Measurements from ENCODE around the gene GDAP1L1. TPM values are rescaled to one million over a fixed set of nuclear protein-coding genes. Genes with fewer than 3 reads are reported as not detected.

The GDAP1L1 gene
- polyA plus RNA-seq, 3 donors = not detected

- Histone ChIP-seq H3K9me3 (replicated peaks in 1 of 2; ENCODE audit: control insufficient read depth in 1 of 2, insufficient read depth in 1 of 2, low read length in 2 of 2) (no peaks in the 10 kb centered on the region), H3K79me2 (ENCODE audit: insufficient read depth, low read length) (peaks cover 8% of the 10 kb centered on the region), H3K4me2 (replicated peaks; ENCODE audit: extremely low read depth, low read length, poor library complexity, severe bottlenecking) (peak within 1 kb of the TSS; percentile 81), H4K20me1 (ENCODE audit: insufficient read depth, low read length) (no peaks in the 10 kb centered on the region), H3K4me3 (replicated peaks in 1 of 3; ENCODE audit: low read depth in 2 of 3, low read length in 3 of 3) (peak within 1 kb of the TSS; percentile 61 to 89 (median 82)), H2AFZ (ENCODE audit: insufficient read depth, low read depth, low read length, poor library complexity, severe bottlenecking) (peak within 1 kb of the TSS; percentile 93), H3K27ac (ENCODE audit: low read depth in 1 of 2, low read length in 2 of 2) (peak within 1 kb of the TSS in 1 of 2 donors; percentile 73), H3K27me3 (ENCODE audit: control insufficient read depth in 2 of 2, insufficient read depth in 2 of 2, low read length in 2 of 2) (peaks cover 0 to 7% of the 10 kb centered on the region in 2 donors), H3K36me3 (replicated peaks in 1 of 2; ENCODE audit: control insufficient read depth in 1 of 2, insufficient read depth in 2 of 2, low read length in 2 of 2) (no peaks in the 10 kb centered on the region), H3K9ac (ENCODE audit: insufficient read depth, low read length, poor library complexity, severe bottlenecking) (peak within 1 kb of the TSS; percentile 75), H3K4me1 (ENCODE audit: control insufficient read depth in 1 of 2, insufficient read depth in 2 of 2, low read length in 2 of 2) (peaks cover 16 to 23% of the 10 kb centered on the region in 2 donors)
- DNase-seq = peak; percentile 93 to 97 (median 97)
- H3K4me3 Mint-ChIP-seq = peak within 1 kb of the TSS; percentile 83 to 91
- peaks cover 3 to 7% of the 10 kb centered on the region in 2 donors for H3K36me3 Mint-ChIP-seq
- peaks cover 16% of the 10 kb centered on the region for H3K4me1 Mint-ChIP-seq
- H3K27me3 Mint-ChIP-seq (ENCODE audit: low read depth in 3 of 3) = peaks cover 8 to 14% (median 9%) of the 10 kb centered on the region in 3 donors
- no peaks in the 10 kb centered on the region for H3K9me3 Mint-ChIP-seq
- intact Hi-C loops (cut with micrococcal nuclease) = loop anchor here (2.0 kb wide), 2 partner anchors 94 to 100 kb away; partner anchors contain the start of gene OSER1 (in 1 of the 2)
- WGBS (ENCODE audit: insufficient coverage) = under 1% methylated on average over 64 of the region's 70 CpGs
- TF ChIP-seq CTCF (IDR thresholded peaks at IDR 0.05) = peak; percentile 90
- H3K27ac Mint-ChIP-seq = peak within 1 kb of the TSS; percentile 41 to 85 (median 74)
These were observed 63.8 kb downstream of the GDAP1L1 start, which contains the start of gene FITM2 for GRCh38 chr20:44310664-44311639. TSS of gene FITM2 (minus strand) at chr20:44311202. CDS start at chr20:44311148, 54 bp downstream.

GRCh38 chr20:44314870-44315269 lies 67.8 kb downstream of the GDAP1L1 start:
- H3K9me3 Mint-ChIP-seq = peaks cover 0 to 2% (median 0%) of the 10 kb centered on the region in 7 donors
- H3K9me3 ChIP-seq (replicated peaks in 1 of 2; ENCODE audit: control insufficient read depth in 1 of 2, insufficient read depth in 1 of 2, low read length in 2 of 2) = no peaks in the 10 kb centered on the region
- no peak overlapping the region for H3K9ac ChIP-seq (ENCODE audit: insufficient read depth, low read length, poor library complexity, severe bottlenecking)
- H3K79me2 ChIP-seq (ENCODE audit: insufficient read depth, low read length) = peaks cover 8% of the 10 kb centered on the region
- intact Hi-C loops (cut with micrococcal nuclease) = no loop called here
- peaks cover 12 to 17% of the 10 kb centered on the region in 2 donors for H3K4me1 ChIP-seq (ENCODE audit: control insufficient read depth in 1 of 2, insufficient read depth in 2 of 2, low read length in 2 of 2)
- no peak for TF ChIP-seq CTCF (IDR thresholded peaks at IDR 0.05)
- no peak overlapping the region for H3K4me3 Mint-ChIP-seq
- no peak for DNase-seq
- peaks cover 12 to 22% (median 17%) of the 10 kb centered on the region in 3 donors for H3K27me3 Mint-ChIP-seq (ENCODE audit: low read depth in 3 of 3)
- no peaks in the 10 kb centered on the region for H3K36me3 Mint-ChIP-seq
- no peak overlapping the region for H3K4me2 ChIP-seq (replicated peaks; ENCODE audit: extremely low read depth, low read length, poor library complexity, severe bottlenecking)
- H2AFZ ChIP-seq (ENCODE audit: insufficient read depth, low read depth, low read length, poor library complexity, severe bottlenecking) = no peak overlapping the region
- no peak overlapping the region for H3K27ac Mint-ChIP-seq
- H3K4me1 Mint-ChIP-seq = peaks cover 11% of the 10 kb centered on the region
- no peak overlapping the region for H3K4me3 ChIP-seq (replicated peaks in 1 of 3; ENCODE audit: low read depth in 2 of 3, low read length in 3 of 3)
- no peak overlapping the region for H3K27ac ChIP-seq (ENCODE audit: low read depth in 1 of 2, low read length in 2 of 2)
- no peaks in the 10 kb centered on the region for H4K20me1 ChIP-seq (ENCODE audit: insufficient read depth, low read length)
- peaks cover 0 to 10% of the 10 kb centered on the region in 2 donors for H3K27me3 ChIP-seq (ENCODE audit: control insufficient read depth in 2 of 2, insufficient read depth in 2 of 2, low read length in 2 of 2)
- H3K36me3 ChIP-seq (replicated peaks in 1 of 2; ENCODE audit: control insufficient read depth in 1 of 2, insufficient read depth in 2 of 2, low read length in 2 of 2) = no peaks in the 10 kb centered on the region

Measured in CD14-positive monocyte (primary cell).